ENCODE measurements around the gene THBS2.
"Not testable (repeated sequence)": the region's sequence is repeated elsewhere in the genome, so short reads cannot be mapped to it uniquely, and the experiment has no call there.

Gene THBS2

GRCh38 chr6:169287675-169288074, 34.0 kb upstream of the THBS2 start:
- H3K36me3 Mint-ChIP-seq (ENCODE audit: low read depth), result no peaks in the 10 kb centered on the region
- no peak overlapping the region for H3K27ac Mint-ChIP-seq
- no peak for DNase-seq
- no peaks in the 10 kb centered on the region for H3K4me1 Mint-ChIP-seq (ENCODE audit: low read depth)
- H3K27me3 Mint-ChIP-seq, result peaks cover 10% of the 10 kb centered on the region
- no peak overlapping the region for H3K4me3 Mint-ChIP-seq
- no peaks in the 10 kb centered on the region for H3K9me3 Mint-ChIP-seq

DNA sequence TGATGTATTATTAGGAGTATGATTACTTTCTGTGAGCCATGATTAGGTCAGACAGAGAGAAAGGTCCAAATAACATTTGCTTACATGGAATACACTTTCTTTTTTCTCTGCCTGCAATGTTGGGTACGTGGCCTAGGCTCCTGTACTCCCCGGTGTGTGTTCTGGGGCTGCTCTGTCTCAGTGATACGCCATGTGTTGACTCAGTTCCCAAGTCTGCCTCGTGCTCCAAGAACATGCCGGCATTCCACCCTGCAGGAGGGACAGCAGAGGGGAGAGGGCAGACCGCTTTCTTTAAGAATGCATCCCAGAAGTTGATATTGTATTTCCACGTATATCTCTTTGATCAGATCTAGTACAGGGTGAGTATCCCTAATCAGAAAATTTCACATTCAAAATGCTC, 33.3 kb upstream of the THBS2 start:
- DNase-seq, result no peak
- no peaks in the 10 kb centered on the region for H3K9me3 Mint-ChIP-seq
- no peaks in the 10 kb centered on the region for H3K4me1 Mint-ChIP-seq (ENCODE audit: low read depth)
- peaks cover 12% of the 10 kb centered on the region for H3K27me3 Mint-ChIP-seq
- H3K4me3 Mint-ChIP-seq, result no peak overlapping the region
- no peak overlapping the region for H3K27ac Mint-ChIP-seq
- no peaks in the 10 kb centered on the region for H3K36me3 Mint-ChIP-seq (ENCODE audit: low read depth)

DNA sequence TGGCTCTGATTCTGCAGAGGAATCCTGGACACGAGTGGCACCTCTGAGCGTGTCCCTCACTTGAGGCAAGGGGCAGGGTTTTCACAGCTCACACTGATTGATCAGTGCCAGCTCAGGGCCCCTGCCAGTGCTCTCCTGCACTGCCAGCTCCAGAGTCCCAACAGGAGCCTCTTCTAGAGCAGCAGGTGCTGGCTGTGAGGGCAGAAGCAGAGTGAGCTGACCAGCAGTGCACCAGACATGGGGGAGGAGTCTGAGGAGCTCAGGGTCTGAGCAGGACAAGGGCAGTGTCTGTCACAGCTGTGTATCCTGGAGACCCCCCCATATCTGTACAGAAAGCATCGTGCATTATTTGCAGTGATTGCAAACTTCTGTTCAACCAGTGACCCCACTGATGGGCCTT, 31.5 kb upstream of the THBS2 start:
- DNase-seq, result no peak
- no peak overlapping the region for H3K27ac Mint-ChIP-seq
- H3K4me3 Mint-ChIP-seq, result no peak overlapping the region
- H3K27me3 Mint-ChIP-seq, result peaks cover 26% of the 10 kb centered on the region
- no peaks in the 10 kb centered on the region for H3K4me1 Mint-ChIP-seq (ENCODE audit: low read depth)
- no peaks in the 10 kb centered on the region for H3K9me3 Mint-ChIP-seq
- no peaks in the 10 kb centered on the region for H3K36me3 Mint-ChIP-seq (ENCODE audit: low read depth)

DNA sequence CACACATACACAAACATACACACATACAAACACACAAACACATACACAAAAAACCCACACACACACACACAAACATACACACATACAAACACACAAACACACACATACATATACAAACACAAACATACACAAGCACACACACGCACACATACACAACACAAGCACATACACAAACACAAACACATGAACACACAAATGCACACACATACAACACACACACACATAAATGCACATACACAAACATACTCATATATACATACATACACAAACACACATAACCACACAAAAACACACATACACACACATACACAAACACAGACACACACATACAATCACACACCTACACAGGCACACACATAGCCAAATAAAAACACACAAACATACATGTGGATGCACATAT, 30.3 kb upstream of the THBS2 start:
- no peaks in the 10 kb centered on the region for H3K9me3 Mint-ChIP-seq
- peaks cover 26% of the 10 kb centered on the region for H3K27me3 Mint-ChIP-seq

GRCh38 chr6:169282043-169282442, 28.4 kb upstream of the THBS2 start:
- Mint-ChIP-seq H3K4me1 (ENCODE audit: low read depth) (no peaks in the 10 kb centered on the region), H3K27ac (no peak overlapping the region), H3K9me3 (no peaks in the 10 kb centered on the region), H3K4me3 (no peak overlapping the region), H3K27me3 (peaks cover 21% of the 10 kb centered on the region), H3K36me3 (ENCODE audit: low read depth) (no peaks in the 10 kb centered on the region)
- no peak for DNase-seq

More for the DNA sequence above, 30.3 kb upstream of the THBS2 start:
- Mint-ChIP-seq H3K27ac (no peak overlapping the region), H3K4me3 (no peak overlapping the region), H3K4me1 (ENCODE audit: low read depth) (no peaks in the 10 kb centered on the region), H3K36me3 (ENCODE audit: low read depth) (no peaks in the 10 kb centered on the region)
- no peak for DNase-seq

DNA sequence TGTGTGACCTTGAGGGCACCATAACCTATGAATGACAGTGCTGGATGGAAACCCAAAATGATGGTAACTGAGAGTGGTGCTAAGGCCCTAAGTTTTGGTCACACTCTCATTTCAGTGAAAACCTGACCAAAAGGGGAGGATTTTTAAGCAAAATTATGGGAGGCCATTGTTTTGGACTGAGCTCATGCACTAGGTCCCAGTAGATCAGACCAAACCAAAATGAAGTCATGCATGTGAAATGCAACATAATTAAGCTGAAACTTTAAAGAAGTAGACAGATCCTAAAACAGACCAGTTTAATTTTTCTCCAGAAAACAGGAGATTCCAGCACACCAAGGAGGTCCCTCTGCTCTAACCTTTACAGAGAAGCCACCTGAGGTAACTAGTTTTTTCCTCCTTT, 24.0 kb upstream of the THBS2 start:
- no peak overlapping the region for H3K4me3 Mint-ChIP-seq
- H3K36me3 Mint-ChIP-seq (ENCODE audit: low read depth), result no peaks in the 10 kb centered on the region
- no peaks in the 10 kb centered on the region for H3K4me1 Mint-ChIP-seq (ENCODE audit: low read depth)
- no peak overlapping the region for H3K27ac Mint-ChIP-seq
- peaks cover 19% of the 10 kb centered on the region for H3K27me3 Mint-ChIP-seq
- no peak for DNase-seq
- no peaks in the 10 kb centered on the region for H3K9me3 Mint-ChIP-seq

DNA sequence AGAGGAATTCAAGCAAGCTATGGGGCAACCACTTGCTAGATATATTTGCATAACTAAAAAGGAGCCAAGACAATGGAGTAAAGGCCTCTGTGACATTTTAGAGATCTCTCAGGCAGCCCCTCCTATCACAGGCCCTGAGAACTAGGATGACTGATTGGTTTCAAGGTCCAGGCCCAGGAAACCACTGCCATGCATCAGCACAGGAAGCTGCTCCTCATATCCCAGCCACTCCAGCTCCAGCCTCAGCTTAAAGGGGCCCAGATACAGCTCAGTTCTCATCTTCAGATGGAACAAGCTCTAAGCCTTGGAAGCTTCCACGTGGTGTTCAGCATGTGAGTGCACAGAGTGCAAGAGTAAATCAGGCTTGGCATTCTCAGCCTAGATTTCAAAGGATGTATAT, 21.1 kb upstream of the THBS2 start:
- H3K4me1 Mint-ChIP-seq (ENCODE audit: low read depth), result no peaks in the 10 kb centered on the region
- DNase-seq, result no peak
- H3K4me3 Mint-ChIP-seq, result no peak overlapping the region
- no peaks in the 10 kb centered on the region for H3K27me3 Mint-ChIP-seq
- no peak overlapping the region for H3K27ac Mint-ChIP-seq
- no peaks in the 10 kb centered on the region for H3K36me3 Mint-ChIP-seq (ENCODE audit: low read depth)
- no peaks in the 10 kb centered on the region for H3K9me3 Mint-ChIP-seq

GRCh38 chr6:169273511-169273910, 19.9 kb upstream of the THBS2 start:
- H3K27ac Mint-ChIP-seq, result no peak overlapping the region
- H3K4me3 Mint-ChIP-seq, result no peak overlapping the region
- H3K36me3 Mint-ChIP-seq (ENCODE audit: low read depth), result no peaks in the 10 kb centered on the region
- DNase-seq, result no peak
- H3K4me1 Mint-ChIP-seq (ENCODE audit: low read depth), result no peaks in the 10 kb centered on the region
- H3K27me3 Mint-ChIP-seq, result peaks cover 2% of the 10 kb centered on the region
- no peaks in the 10 kb centered on the region for H3K9me3 Mint-ChIP-seq

- Mint-ChIP-seq H3K27me3 (peaks cover 3% of the 10 kb centered on the region), H3K9me3 (no peaks in the 10 kb centered on the region), H3K4me3 (no peak overlapping the region), H3K36me3 (ENCODE audit: low read depth) (no peaks in the 10 kb centered on the region), H3K4me1 (ENCODE audit: low read depth) (no peaks in the 10 kb centered on the region), H3K27ac (no peak overlapping the region)
- DNase-seq, result no peak
Observed at GRCh38 chr6:169271877-169272216, 18.2 kb upstream of the THBS2 start.

DNA sequence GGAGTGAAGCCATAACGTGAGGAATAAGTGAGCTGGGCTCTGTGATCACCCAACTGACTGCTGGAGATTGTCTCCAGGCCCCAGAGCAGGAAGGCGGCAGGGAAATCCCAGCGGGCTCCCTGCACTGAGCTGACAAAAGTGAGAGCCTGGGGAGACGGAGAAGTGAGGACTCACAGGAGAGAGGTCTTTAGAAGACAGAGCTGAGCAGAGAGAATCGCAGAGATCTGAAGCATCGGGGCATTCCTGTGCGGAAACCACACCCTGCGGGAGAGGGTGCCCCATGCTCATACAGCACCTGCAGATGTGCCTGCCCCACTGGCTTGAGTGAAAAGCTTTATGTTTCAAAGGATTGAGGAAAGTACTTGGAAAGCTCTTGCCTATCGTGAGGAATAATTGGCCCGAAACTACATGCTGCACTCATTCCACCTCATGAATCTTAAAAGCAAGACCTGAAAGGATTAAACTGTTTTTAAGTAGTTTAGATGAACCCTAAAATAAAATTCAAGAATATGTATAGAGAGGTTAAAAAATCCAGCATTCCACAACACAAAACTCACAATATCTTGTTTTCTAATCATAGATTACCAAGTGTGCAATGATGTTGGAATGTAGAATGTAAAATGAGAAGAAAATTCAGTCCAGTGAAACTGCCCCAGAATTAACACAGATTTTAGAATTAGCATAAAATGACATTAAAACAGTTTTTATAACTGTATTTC, 17.7 kb upstream of the THBS2 start:
- DNase-seq, result no peak
- H3K27me3 Mint-ChIP-seq, result peaks cover 3% of the 10 kb centered on the region
- H3K36me3 Mint-ChIP-seq (ENCODE audit: low read depth), result no peaks in the 10 kb centered on the region

GRCh38 chr6:169270077-169270380, 16.4 kb upstream of the THBS2 start:
- not testable (repeated sequence) for H3K36me3 Mint-ChIP-seq (ENCODE audit: low read depth); DNase-seq; H3K27me3 Mint-ChIP-seq; H3K27ac Mint-ChIP-seq; H3K4me3 Mint-ChIP-seq; H3K9me3 Mint-ChIP-seq; H3K4me1 Mint-ChIP-seq (ENCODE audit: low read depth)

More for the DNA sequence above, 17.7 kb upstream of the THBS2 start:
- no peak overlapping the region for H3K27ac Mint-ChIP-seq
- no peak overlapping the region for H3K4me3 Mint-ChIP-seq
- H3K9me3 Mint-ChIP-seq, result no peaks in the 10 kb centered on the region
- no peaks in the 10 kb centered on the region for H3K4me1 Mint-ChIP-seq (ENCODE audit: low read depth)

GRCh38 chr6:169269180-169270076, 15.8 kb upstream of the THBS2 start:
- H3K4me1 Mint-ChIP-seq (ENCODE audit: low read depth), result no peaks in the 10 kb centered on the region
- H3K4me3 Mint-ChIP-seq, result no peak overlapping the region
- no peak for DNase-seq
- no peaks in the 10 kb centered on the region for H3K9me3 Mint-ChIP-seq
- H3K27me3 Mint-ChIP-seq, result peaks cover 3% of the 10 kb centered on the region
- H3K36me3 Mint-ChIP-seq (ENCODE audit: low read depth), result no peaks in the 10 kb centered on the region
- H3K27ac Mint-ChIP-seq, result no peak overlapping the region

- H3K4me3 Mint-ChIP-seq, result no peak overlapping the region
Observed at GRCh38 chr6:169268276-169268675, 14.6 kb upstream of the THBS2 start.

GRCh38 chr6:169266746-169267591, 13.3 kb upstream of the THBS2 start:
- Mint-ChIP-seq H3K9me3 (no peaks in the 10 kb centered on the region), H3K4me3 (no peak overlapping the region), H3K27me3 (peaks cover 3% of the 10 kb centered on the region), H3K27ac (no peak overlapping the region), H3K36me3 (ENCODE audit: low read depth) (no peaks in the 10 kb centered on the region), H3K4me1 (ENCODE audit: low read depth) (no peaks in the 10 kb centered on the region)
- no peak for DNase-seq

More at GRCh38 chr6:169268276-169268675, 14.6 kb upstream of the THBS2 start:
- no peak for DNase-seq
- no peaks in the 10 kb centered on the region for H3K9me3 Mint-ChIP-seq
- H3K27me3 Mint-ChIP-seq, result peaks cover 3% of the 10 kb centered on the region
- no peak overlapping the region for H3K27ac Mint-ChIP-seq
- no peaks in the 10 kb centered on the region for H3K4me1 Mint-ChIP-seq (ENCODE audit: low read depth)
- no peaks in the 10 kb centered on the region for H3K36me3 Mint-ChIP-seq (ENCODE audit: low read depth)

DNA sequence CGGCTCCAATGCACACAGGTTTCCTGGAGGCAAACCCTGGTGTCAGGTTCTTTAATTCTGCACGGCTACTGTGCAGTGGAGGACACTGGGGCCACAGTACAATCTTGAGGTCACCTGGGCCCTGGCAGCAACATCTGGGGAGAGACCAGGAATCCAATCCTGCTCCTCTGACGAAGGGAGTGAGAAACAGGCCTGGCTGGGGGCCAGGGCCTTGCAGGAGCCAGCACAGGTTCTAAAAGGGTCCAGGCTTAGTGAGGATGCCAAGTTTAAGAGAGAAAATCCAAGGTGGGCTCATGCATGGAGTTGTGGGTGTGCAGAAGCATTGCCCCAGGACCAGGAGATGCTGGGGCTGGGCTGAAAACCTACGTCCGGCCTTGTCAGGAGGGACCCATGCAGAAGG, 12.6 kb upstream of the THBS2 start:
- no peak overlapping the region for H3K27ac Mint-ChIP-seq
- H3K27me3 Mint-ChIP-seq, result peaks cover 3% of the 10 kb centered on the region
- H3K4me3 Mint-ChIP-seq, result no peak overlapping the region

More for the DNA sequence above, 12.6 kb upstream of the THBS2 start:
- no peaks in the 10 kb centered on the region for H3K4me1 Mint-ChIP-seq (ENCODE audit: low read depth)
- DNase-seq, result no peak
- H3K9me3 Mint-ChIP-seq, result no peaks in the 10 kb centered on the region
- H3K36me3 Mint-ChIP-seq (ENCODE audit: low read depth), result no peaks in the 10 kb centered on the region

Measured in activated T-cell treated with anti-CD3 and anti-CD28 coated beads, Interleukin-2, amount 50 U/mL, for 24 hours (primary cell).